Thoracic aorta (tissue), 2 donors: Measurements from ENCODE around the gene PLAAT4. TPM values are rescaled to one million over a fixed set of nuclear protein-coding genes. Genes with fewer than 3 reads are reported as not detected.
"Not testable (repeated sequence)": the region's sequence is repeated elsewhere in the genome, so short reads cannot be mapped to it uniquely, and the experiment has no call there.

Source experiments
- ATAC-seq: fragments of 150-250 bp; one replicate; pipeline ENCODE4 v1.8.0; 2017; ENCODE audit warnings: low read depth; ENCODE audit not compliant: insufficient number of reproducible peaks, low FRiP score
- DNase-seq: peaks from one replicate; pipeline ENCODE4 v3.0.0-alpha.2; 2020; ENCODE audit warnings: low spot score
- H3K27ac ChIP-seq, 2 donors: fragments of 200-600 bp; sonication (generic); 1 replicate in 1 of 2; 2 replicates in 1 of 2; pipeline ENCODE4 v1.5.1; 2016; ENCODE audit warnings: mild to moderate bottlenecking in 2 of 2, moderate library complexity in 2 of 2
- H3K27me3 ChIP-seq: fragments of 200-600 bp; sonication (generic); replicated peaks from 2 replicates; pipeline ENCODE4 v1.6.0; 2016; ENCODE audit warnings: mild to moderate bottlenecking; ENCODE audit not compliant: insufficient read depth
- H3K36me3 ChIP-seq: fragments of 200-600 bp; sonication (generic); one replicate; pipeline ENCODE4 v1.5.1; 2016
- H3K4me1 ChIP-seq, 2 donors: fragments of 200-600 bp; sonication (generic); 1 replicate in 1 of 2; 2 replicates in 1 of 2; pipeline versions ENCODE4 v1.5.1 to v1.6.0; 2016; ENCODE audit warnings: low read depth in 2 of 2, mild to moderate bottlenecking in 1 of 2; ENCODE audit not compliant: control insufficient read depth in 1 of 2
- H3K4me3 ChIP-seq: fragments of 200-600 bp; sonication (generic); 2 replicates; pipeline ENCODE4 v1.5.1; 2016; ENCODE audit warnings: mild to moderate bottlenecking
- H3K9me3 ChIP-seq: fragments of 200-600 bp; sonication (generic); 2 replicates; pipeline ENCODE4 v1.5.1; 2016
- CTCF ChIP-seq: fragments of 200-600 bp; sonication (generic); IDR thresholded peaks from one replicate; pipeline ENCODE4 v1.5.1; 2019; ENCODE audit warnings: antibody characterized with exemption
- total RNA-seq, 2 donors: library from RNA; depleted of rRNA; stranded (reverse); fragments of >200 nt; gene quantifications; one replicate each; pipeline versions ENCODE4 v1.1.0 to v1.2.3, GENCODE V29; 2016

The PLAAT4 gene
- total RNA-seq, 2 donors from 2014 or later, result 19.2 to 20.4 TPM

GRCh38 chr11:63534895-63535461 is 1.6 kb upstream of the PLAAT4 start:
- no peak for TF ChIP-seq CTCF
- DNase-seq (no peak), ATAC-seq (no peak)
- Histone ChIP-seq H3K36me3 (no peaks in the 10 kb centered on the region), H3K27ac (no peak overlapping the region), H3K9me3 (no peaks in the 10 kb centered on the region), H3K4me3 (no peak overlapping the region), H3K4me1 (peaks cover 22 to 50% of the 10 kb centered on the region in 2 donors), H3K27me3 (no peaks in the 10 kb centered on the region)

- no peak for TF ChIP-seq CTCF
- ATAC-seq, result no peak
These were observed 874 bp upstream of the PLAAT4 start for GRCh38 chr11:63535734-63536133.

GRCh38 chr11:63537293-63538101 is 889 bp downstream of the PLAAT4 start:
- peak; percentile 52 for DNase-seq
- ATAC-seq, result peak; percentile 74
- Histone ChIP-seq H3K27me3 (no peaks in the 10 kb centered on the region), H3K4me3 (peak overlapping the region; percentile 74), H3K36me3 (no peaks in the 10 kb centered on the region), H3K9me3 (no peaks in the 10 kb centered on the region), H3K27ac (peak overlapping the region; percentile 86 to 89), H3K4me1 (peaks cover 11 to 35% of the 10 kb centered on the region in 2 donors)
- no peak for TF ChIP-seq CTCF

More at GRCh38 chr11:63535734-63536133, 874 bp upstream of the PLAAT4 start:
- peaks cover 22 to 50% of the 10 kb centered on the region in 2 donors for H3K4me1 ChIP-seq
- H3K27me3 ChIP-seq, result no peaks in the 10 kb centered on the region
- DNase-seq, result no peak
- H3K9me3 ChIP-seq, result no peaks in the 10 kb centered on the region
- H3K27ac ChIP-seq, result peak overlapping the region in 1 of 2 donors; percentile 86
- H3K4me3 ChIP-seq, result no peak overlapping the region
- no peaks in the 10 kb centered on the region for H3K36me3 ChIP-seq

GRCh38 chr11:63542506-63542905 is 5.9 kb downstream of the PLAAT4 start:
- DNase-seq, H3K27ac ChIP-seq, H3K9me3 ChIP-seq, H3K4me3 ChIP-seq, H3K36me3 ChIP-seq, H3K27me3 ChIP-seq, ATAC-seq: not testable (repeated sequence)
- H3K4me1 ChIP-seq, result peaks cover 8 to 14% of the 10 kb centered on the region in 2 donors

- Histone ChIP-seq H3K36me3 (no peaks in the 10 kb centered on the region), H3K9me3 (no peaks in the 10 kb centered on the region), H3K4me1 (peaks cover 0 to 2% of the 10 kb centered on the region in 2 donors), H3K27ac (no peak overlapping the region), H3K27me3 (no peaks in the 10 kb centered on the region), H3K4me3 (no peak overlapping the region)
- DNase-seq (no peak), ATAC-seq (no peak)
- no peak for TF ChIP-seq CTCF
These were observed 7.1 kb downstream of the PLAAT4 start for GRCh38 chr11:63543711-63544110.
